ENCODE data around the gene ZEB2. TPM values are rescaled to one million over a fixed set of nuclear protein-coding genes. Genes with fewer than 3 reads are reported as not detected.
A peak's percentile ranks its signal among the peaks of the same experiment; 100 is the strongest.

Gene ZEB2
- total and polyA plus RNA-seq, 2 donors from 2014 or later, result 8.3 to 136 TPM

GRCh38 chr2:144448389-144449027 is 71.4 kb downstream of the ZEB2 start:
- H3K4me1 ChIP-seq (ENCODE audit: control insufficient read depth in 2 of 3, insufficient read depth in 2 of 3, low read depth in 1 of 3, low read length in 3 of 3), result peaks cover 6 to 19% (median 11%) of the 10 kb centered on the region in 3 donors
- intact Hi-C loops (cut with DNase I), result no loop called here
- H3K9me3 ChIP-seq (ENCODE audit: control insufficient read depth in 2 of 3, insufficient read depth in 1 of 3, low read length in 3 of 3), result no peaks in the 10 kb centered on the region
- H3K36me3 ChIP-seq (ENCODE audit: control insufficient read depth in 2 of 3, insufficient read depth in 3 of 3, low read length in 3 of 3), result no peaks in the 10 kb centered on the region
- peak overlapping the region in 1 of 2 donors; percentile 54 for H3K27ac ChIP-seq (ENCODE audit: low read depth in 2 of 2, low read length in 2 of 2)
- FAIRE-seq (no peak), DNase-seq (no peak)
- TF ChIP-seq, protein P1, sequence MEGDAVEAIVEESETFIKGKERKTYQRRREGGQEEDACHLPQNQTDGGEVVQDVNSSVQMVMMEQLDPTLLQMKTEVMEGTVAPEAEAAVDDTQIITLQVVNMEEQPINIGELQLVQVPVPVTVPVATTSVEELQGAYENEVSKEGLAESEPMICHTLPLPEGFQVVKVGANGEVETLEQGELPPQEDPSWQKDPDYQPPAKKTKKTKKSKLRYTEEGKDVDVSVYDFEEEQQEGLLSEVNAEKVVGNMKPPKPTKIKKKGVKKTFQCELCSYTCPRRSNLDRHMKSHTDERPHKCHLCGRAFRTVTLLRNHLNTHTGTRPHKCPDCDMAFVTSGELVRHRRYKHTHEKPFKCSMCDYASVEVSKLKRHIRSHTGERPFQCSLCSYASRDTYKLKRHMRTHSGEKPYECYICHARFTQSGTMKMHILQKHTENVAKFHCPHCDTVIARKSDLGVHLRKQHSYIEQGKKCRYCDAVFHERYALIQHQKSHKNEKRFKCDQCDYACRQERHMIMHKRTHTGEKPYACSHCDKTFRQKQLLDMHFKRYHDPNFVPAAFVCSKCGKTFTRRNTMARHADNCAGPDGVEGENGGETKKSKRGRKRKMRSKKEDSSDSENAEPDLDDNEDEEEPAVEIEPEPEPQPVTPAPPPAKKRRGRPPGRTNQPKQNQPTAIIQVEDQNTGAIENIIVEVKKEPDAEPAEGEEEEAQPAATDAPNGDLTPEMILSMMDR (IDR thresholded peaks at IDR 0.05; ENCODE audit: borderline replicate concordance, extremely low read depth, insufficient read depth), result no peak
- H3K9ac ChIP-seq (ENCODE audit: low read length in 3 of 3), result no peak overlapping the region
- H3K27me3 ChIP-seq (ENCODE audit: control insufficient read depth, insufficient read depth, low read length), result no peaks in the 10 kb centered on the region
- H3K4me3 ChIP-seq (ENCODE audit: low read length in 3 of 3), result peak overlapping the region in 2 of 3 donors; percentile 30 to 40

- no peaks in the 10 kb centered on the region for H3K36me3 ChIP-seq (ENCODE audit: control insufficient read depth in 2 of 3, insufficient read depth in 3 of 3, low read length in 3 of 3)
- no peaks in the 10 kb centered on the region for H3K27me3 ChIP-seq (ENCODE audit: control insufficient read depth, insufficient read depth, low read length)
- DNase-seq (no peak), FAIRE-seq (no peak)
- no peaks in the 10 kb centered on the region for H3K9me3 ChIP-seq (ENCODE audit: control insufficient read depth in 2 of 3, insufficient read depth in 1 of 3, low read length in 3 of 3)
- TF ChIP-seq, protein P1 (IDR thresholded peaks at IDR 0.05; ENCODE audit: borderline replicate concordance, extremely low read depth, insufficient read depth), result no peak
- peaks cover 3 to 16% (median 7%) of the 10 kb centered on the region in 3 donors for H3K4me1 ChIP-seq (ENCODE audit: control insufficient read depth in 2 of 3, insufficient read depth in 2 of 3, low read depth in 1 of 3, low read length in 3 of 3)
- no peak overlapping the region for H3K27ac ChIP-seq (ENCODE audit: low read depth in 2 of 2, low read length in 2 of 2)
- no peak overlapping the region for H3K4me3 ChIP-seq (ENCODE audit: low read length in 3 of 3)
- intact Hi-C loops (cut with DNase I), result no loop called here
- no peak overlapping the region for H3K9ac ChIP-seq (ENCODE audit: low read length in 3 of 3)
Measured at GRCh38 chr2:144447535-144447934, 72.4 kb downstream of the ZEB2 start.

DNA sequence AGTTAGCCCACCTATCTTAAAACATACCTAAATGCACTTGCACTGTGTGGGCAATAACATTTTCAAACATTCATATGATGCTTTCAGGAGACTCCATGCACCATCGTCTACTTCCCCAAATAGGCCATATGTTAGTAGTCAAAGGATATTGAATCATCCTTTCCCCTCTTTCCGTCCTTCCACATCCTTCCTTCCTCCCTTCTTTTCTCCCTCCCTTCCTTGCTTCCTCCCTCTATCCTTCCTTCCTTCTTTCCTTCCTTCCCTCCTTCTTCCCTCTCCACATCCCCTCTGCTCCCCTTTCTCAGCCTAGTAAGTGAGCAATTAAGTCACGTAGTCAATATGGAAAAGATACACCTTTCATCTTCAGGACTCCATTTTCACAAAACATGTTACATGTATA is 73.8 kb downstream of the ZEB2 start:
- no peak for DNase-seq
- no peak for FAIRE-seq
- no peak overlapping the region for H3K4me3 ChIP-seq (ENCODE audit: low read length in 3 of 3)
- TF ChIP-seq, protein P1 (IDR thresholded peaks at IDR 0.05; ENCODE audit: borderline replicate concordance, extremely low read depth, insufficient read depth), result no peak
- no peaks in the 10 kb centered on the region for H3K36me3 ChIP-seq (ENCODE audit: control insufficient read depth in 2 of 3, insufficient read depth in 3 of 3, low read length in 3 of 3)
- intact Hi-C loops (cut with DNase I), result no loop called here
- H3K4me1 ChIP-seq (ENCODE audit: control insufficient read depth in 2 of 3, insufficient read depth in 2 of 3, low read depth in 1 of 3, low read length in 3 of 3), result peaks cover 3 to 20% (median 4%) of the 10 kb centered on the region in 3 donors
- no peaks in the 10 kb centered on the region for H3K27me3 ChIP-seq (ENCODE audit: control insufficient read depth, insufficient read depth, low read length)
- no peak overlapping the region for H3K9ac ChIP-seq (ENCODE audit: low read length in 3 of 3)
- no peaks in the 10 kb centered on the region for H3K9me3 ChIP-seq (ENCODE audit: control insufficient read depth in 2 of 3, insufficient read depth in 1 of 3, low read length in 3 of 3)
- no peak overlapping the region for H3K27ac ChIP-seq (ENCODE audit: low read depth in 2 of 2, low read length in 2 of 2)

Measured in kidney (tissue), 14 donors.